Heart left ventricle (tissue), 16 donors: ENCODE data around the gene MSI2. TPM values are rescaled to one million over a fixed set of nuclear protein-coding genes. Genes with fewer than 3 reads are reported as not detected.

ENCODE experiments used
- ATAC-seq, 4 donors: fragments of 200-7000 bp; cut with Tn5 transposase; one replicate each; pipeline ENCODE4 v1.9.1; 2020 to 2022; ENCODE audit warnings: moderate library complexity in 4 of 4, mild to moderate bottlenecking in 3 of 4, moderate number of reproducible peaks in 1 of 4
- DNase-seq, 5 donors: peaks; one replicate each; pipeline ENCODE4 v3.0.0-alpha.2; 2020
- H3K27ac ChIP-seq, 12 donors: fragments of 200-600 bp; sonication (generic) in 4 of 12; one replicate each; pipeline versions ENCODE4 v1.5.0 to v1.8.0; 2016 to 2022; ENCODE audit warnings: mild to moderate bottlenecking in 2 of 12
- H3K27me3 ChIP-seq, 9 donors: fragments of 200-600 bp; sonication (generic) in 2 of 9; one replicate each; pipeline versions ENCODE4 v1.5.1 to v1.8.0; 2016 to 2022; ENCODE audit warnings: mild to moderate bottlenecking in 3 of 9
- H3K36me3 ChIP-seq, 9 donors: fragments of 200-600 bp; sonication (generic) in 2 of 9; one replicate each; pipeline versions ENCODE4 v1.5.0 to v1.8.0; 2018 to 2022; ENCODE audit warnings: mild to moderate bottlenecking in 2 of 9
- H3K4me1 ChIP-seq, 12 donors: fragments of 200-600 bp; sonication (generic) in 4 of 12; one replicate each; pipeline versions ENCODE4 v1.5.0 to v1.8.0; 2016 to 2022; ENCODE audit warnings: mild to moderate bottlenecking in 3 of 12
- H3K4me3 ChIP-seq, 12 donors: fragments of 200-600 bp; sonication (generic) in 4 of 12; one replicate each; pipeline versions ENCODE4 v1.5.0 to v1.8.0; 2017 to 2022; ENCODE audit warnings: mild to moderate bottlenecking in 9 of 12, moderate library complexity in 4 of 12
- H3K9me3 ChIP-seq, 12 donors: fragments of 200-600 bp; sonication (generic) in 4 of 12; one replicate each; pipeline versions ENCODE4 v1.5.0 to v1.8.0; 2016 to 2022; ENCODE audit warnings: mild to moderate bottlenecking in 1 of 12
- POLR2A ChIP-seq, 2 donors: fragments of 450-650 bp; IDR thresholded peaks; one replicate each; pipeline ENCODE4 v1.6.1; 2017; ENCODE audit warnings: antibody characterized with exemption in 2 of 2, mild to moderate bottlenecking in 2 of 2, moderate library complexity in 2 of 2
- WGBS, 4 donors: extraction: QIAGEN DNeasy Blood & Tissue Kit in 2 of 4; methylation state at CpG; one replicate each; pipeline versions ENCODE4 v1.1.5 to v1.1.7; 2013 to 2018; 5-methylcytosine and 5-hydroxymethylcytosine counted together
- intact Hi-C, 10 donors: fragments of 100-400 bp; cut with DNase I; formaldehyde crosslinking; loops; one replicate each; pipeline versions ENCODE4 v1.11.1 to v1.14.2; 2022
- polyA plus RNA-seq, 2 donors: library from polyadenylated mRNA; stranded (reverse); fragments of 200-250 nt; gene quantifications; one replicate each; pipeline ENCODE4 v1.2.3, GENCODE V29; 2013
- total RNA-seq, 9 donors: library from RNA; depleted of rRNA in 2 of 9; stranded (reverse); fragments of >200 nt in 2 of 9; fragmentation: NEBNext Ultra II Directional in 3 of 9; extraction: Animal tissue kit (Norgen Biotek cat#: 25700) in 3 of 9; gene quantifications; one replicate each; pipeline versions ENCODE4 v1.1.0 to v1.2.4, GENCODE V29; 2016 to 2023
- TF ChIP-seq, protein P1 (sequence below), 12 donors: fragments of 200-600 bp; sonication (generic) in 4 of 12; IDR thresholded peaks; one replicate each; pipeline versions ENCODE4 v1.5.0 to v1.8.0; 2018 to 2022; ENCODE audit warnings: antibody characterized with exemption in 12 of 12, mild to moderate bottlenecking in 5 of 12
- donor health status: ischemic (EF 13 %, LVEDD 7.1; RV severe dilation, severe dysfunction).
- donor health status: healthy with polysubstance abuse.
- donor health status: DM: no; HTN: yes; CAD: no.
- donor health status: DM: no; HTN: no; CAD: no.
- donor health status: ischemic (EF 25% LVEDD 6.9; RV normal size, moderate dysfunction).
- donor health status: ischemic (EF 25% LVEDD 5.7; RV mildly dilated, moderate dysfunction).
- donor health status: healthy.
- donor health status: DM: yes; HTN: yes; CAD: no.
- donor health status: ischemic (EF 35%, LVEDD 5.7; RV mildly dilated, moderate dysfunction).
- donor health status: nonischemic (EF 11% LVEDD 7.7; RV severe dilation, severe dysfunction).
- donor health status: DM: yes; HTN: yes; CAD: no.
- donor health status: PGD.
- donor health status: ischemic (EF 29% LVEDD 5.4; RV normal size, mild dysfunction).
- donor health status: nonischemic (EF 23%, LVEDD 6.1; RV moderate dilation, normal function).

The MSI2 gene
- total and polyA plus RNA-seq, 11 donors = 35.9 to 120 (median 104) TPM

DNA sequence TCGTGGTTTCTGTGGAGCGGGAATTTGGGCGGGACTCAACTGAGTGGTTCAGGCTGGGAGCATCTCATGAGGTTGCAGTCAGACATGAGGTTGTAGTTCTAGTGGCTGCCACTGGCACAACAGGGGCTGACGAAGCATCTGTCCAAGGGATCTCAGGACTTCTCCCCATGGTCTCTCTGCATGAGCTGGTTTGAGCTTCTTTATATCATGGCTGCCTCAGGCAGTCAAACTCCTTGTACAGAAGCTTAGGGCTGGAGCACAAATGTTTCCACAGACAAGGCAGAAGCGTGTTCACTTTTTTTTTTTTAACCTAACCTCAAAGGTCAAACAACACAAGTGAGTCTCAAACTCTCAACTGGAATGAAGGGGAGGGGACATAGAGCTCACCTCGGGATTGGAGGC is 243.3 kb downstream of the MSI2 start:
- Histone ChIP-seq H3K4me1 (peaks cover 0 to 27% (median 10%) of the 10 kb centered on the region in 12 donors), H3K4me3 (no peak overlapping the region), H3K36me3 (no peaks in the 10 kb centered on the region), H3K27ac (no peak overlapping the region), H3K27me3 (no peaks in the 10 kb centered on the region), H3K9me3 (no peaks in the 10 kb centered on the region)
- ATAC-seq (no peak), DNase-seq (no peak)
- 93 to 99% (median 95%) methylated on average over 6 of the region's 6 CpGs for WGBS, 4 donors
- intact Hi-C loops = no loop called here
- TF ChIP-seq, protein P1, sequence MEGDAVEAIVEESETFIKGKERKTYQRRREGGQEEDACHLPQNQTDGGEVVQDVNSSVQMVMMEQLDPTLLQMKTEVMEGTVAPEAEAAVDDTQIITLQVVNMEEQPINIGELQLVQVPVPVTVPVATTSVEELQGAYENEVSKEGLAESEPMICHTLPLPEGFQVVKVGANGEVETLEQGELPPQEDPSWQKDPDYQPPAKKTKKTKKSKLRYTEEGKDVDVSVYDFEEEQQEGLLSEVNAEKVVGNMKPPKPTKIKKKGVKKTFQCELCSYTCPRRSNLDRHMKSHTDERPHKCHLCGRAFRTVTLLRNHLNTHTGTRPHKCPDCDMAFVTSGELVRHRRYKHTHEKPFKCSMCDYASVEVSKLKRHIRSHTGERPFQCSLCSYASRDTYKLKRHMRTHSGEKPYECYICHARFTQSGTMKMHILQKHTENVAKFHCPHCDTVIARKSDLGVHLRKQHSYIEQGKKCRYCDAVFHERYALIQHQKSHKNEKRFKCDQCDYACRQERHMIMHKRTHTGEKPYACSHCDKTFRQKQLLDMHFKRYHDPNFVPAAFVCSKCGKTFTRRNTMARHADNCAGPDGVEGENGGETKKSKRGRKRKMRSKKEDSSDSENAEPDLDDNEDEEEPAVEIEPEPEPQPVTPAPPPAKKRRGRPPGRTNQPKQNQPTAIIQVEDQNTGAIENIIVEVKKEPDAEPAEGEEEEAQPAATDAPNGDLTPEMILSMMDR (IDR thresholded peaks at IDR 0.05) = no peak
- no peak for TF ChIP-seq POLR2A (IDR thresholded peaks at IDR 0.05)

DNA sequence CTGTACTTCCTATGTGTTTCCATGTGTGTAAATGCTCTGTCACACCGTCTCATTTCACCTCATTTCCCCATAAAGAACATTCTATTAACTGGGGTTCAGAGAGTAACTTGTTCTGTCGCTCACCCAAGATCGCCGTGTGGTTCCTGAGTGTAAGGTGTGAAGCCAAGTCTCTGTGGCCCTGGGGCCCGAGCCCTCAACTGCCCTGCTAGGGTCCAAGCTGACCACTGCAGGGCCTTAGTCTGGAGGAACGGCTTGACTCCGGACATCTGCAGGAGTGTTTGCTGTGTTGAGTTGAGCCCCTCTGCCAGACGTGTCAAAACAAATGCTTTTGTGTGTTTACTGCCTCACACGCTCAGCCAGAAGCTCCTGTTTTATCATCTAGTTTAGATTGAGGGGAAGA is 244.7 kb downstream of the MSI2 start:
- Histone ChIP-seq H3K27ac (no peak overlapping the region), H3K9me3 (no peaks in the 10 kb centered on the region), H3K36me3 (no peaks in the 10 kb centered on the region), H3K4me3 (no peak overlapping the region), H3K27me3 (no peaks in the 10 kb centered on the region), H3K4me1 (peaks cover 0 to 31% (median 11%) of the 10 kb centered on the region in 12 donors)
- TF ChIP-seq, protein P1 (IDR thresholded peaks at IDR 0.05) = no peak
- TF ChIP-seq POLR2A (IDR thresholded peaks at IDR 0.05) = no peak
- intact Hi-C loops = no loop called here
- WGBS, 4 donors = 89 to 95% (median 93%) methylated on average over 9 of the region's 9 CpGs
- ATAC-seq (no peak), DNase-seq (no peak)

DNA sequence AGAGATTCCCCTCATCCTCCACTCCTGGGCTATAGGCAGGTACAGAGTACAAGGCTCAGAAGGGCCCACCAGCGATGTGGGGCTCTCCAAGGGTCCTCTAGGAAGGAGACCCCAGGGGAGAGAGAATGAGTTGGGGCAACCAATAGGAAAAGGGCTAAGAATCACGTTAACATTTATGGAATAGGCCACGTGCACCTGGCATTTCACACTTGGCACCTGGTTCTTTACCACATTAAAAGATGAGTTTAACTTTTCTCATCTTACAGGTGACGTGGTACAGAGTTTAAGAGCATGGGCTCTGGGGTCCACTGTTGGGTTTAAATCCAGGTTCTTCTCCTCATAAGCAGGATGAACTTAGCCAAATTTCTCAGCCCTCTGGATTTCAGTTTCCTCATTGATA is 245.7 kb downstream of the MSI2 start:
- 91 to 97% (median 93%) methylated on average over 4 of the region's 4 CpGs for WGBS, 4 donors
- no peak for ATAC-seq
- no peak for TF ChIP-seq POLR2A (IDR thresholded peaks at IDR 0.05)
- TF ChIP-seq, protein P1 (IDR thresholded peaks at IDR 0.05) = no peak

DNA sequence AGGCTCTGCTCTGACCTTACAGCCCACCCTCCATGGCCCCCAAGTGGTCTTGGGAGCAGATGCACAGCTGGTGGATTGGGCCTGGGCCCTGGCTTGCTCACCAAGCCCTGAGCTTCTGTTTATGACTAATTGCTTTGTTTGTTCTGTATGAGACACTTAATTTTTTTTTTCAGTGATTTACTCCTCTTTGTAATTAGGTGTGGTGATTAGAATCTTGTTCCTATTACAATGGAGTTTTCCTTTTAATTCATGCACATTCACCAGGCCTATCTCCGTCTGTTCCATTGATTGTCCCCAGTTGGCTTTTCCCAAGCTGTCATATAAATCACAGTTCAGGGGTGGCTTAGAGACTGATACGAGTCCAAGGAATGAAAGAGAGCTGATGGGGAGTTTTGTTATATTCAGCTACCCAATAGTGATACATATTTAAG is 246.5 kb downstream of the MSI2 start:
- 73 to 88% (median 80%) methylated on average over 2 of the region's 2 CpGs for WGBS, 4 donors
- intact Hi-C loops = no loop called here

More for the DNA sequence above, 245.7 kb downstream of the MSI2 start:
- no peaks in the 10 kb centered on the region for H3K36me3 ChIP-seq
- H3K4me3 ChIP-seq = no peak overlapping the region
- intact Hi-C loops = no loop called here
- H3K27me3 ChIP-seq = no peaks in the 10 kb centered on the region
- H3K9me3 ChIP-seq = no peaks in the 10 kb centered on the region
- DNase-seq = no peak
- peaks cover 0 to 32% (median 12%) of the 10 kb centered on the region in 12 donors for H3K4me1 ChIP-seq
- H3K27ac ChIP-seq = no peak overlapping the region

More for the DNA sequence above, 246.5 kb downstream of the MSI2 start:
- Histone ChIP-seq H3K36me3 (no peaks in the 10 kb centered on the region), H3K27ac (no peak overlapping the region), H3K27me3 (no peaks in the 10 kb centered on the region), H3K9me3 (no peaks in the 10 kb centered on the region), H3K4me3 (no peak overlapping the region), H3K4me1 (peaks cover 0 to 28% (median 7%) of the 10 kb centered on the region in 12 donors)
- TF ChIP-seq, protein P1 (IDR thresholded peaks at IDR 0.05) = no peak
- ATAC-seq (no peak), DNase-seq (no peak)
